Peyer's patch (tissue), 4 donors: ENCODE data around the gene DLX4.

Experiments used
- POLR2A ChIP-seq, 2 donors: fragments of 450-650 bp; IDR thresholded peaks; one replicate each; pipeline ENCODE4 v1.5.1; 2017; ENCODE audit warnings: antibody characterized with exemption in 2 of 2, mild to moderate bottlenecking in 2 of 2, moderate library complexity in 2 of 2
- TF ChIP-seq, protein P1 (sequence below), 6 experiments: fragments of 450-650 bp in 4 of 6; fragments of 200-600 bp in 2 of 6; sonication (generic) in 1 of 6; IDR thresholded peaks; one replicate each; pipeline ENCODE4 v1.5.1; 2017 to 2019; ENCODE audit warnings: antibody characterized with exemption in 6 of 6, mild to moderate bottlenecking in 3 of 6, moderate library complexity in 1 of 6

DNA sequence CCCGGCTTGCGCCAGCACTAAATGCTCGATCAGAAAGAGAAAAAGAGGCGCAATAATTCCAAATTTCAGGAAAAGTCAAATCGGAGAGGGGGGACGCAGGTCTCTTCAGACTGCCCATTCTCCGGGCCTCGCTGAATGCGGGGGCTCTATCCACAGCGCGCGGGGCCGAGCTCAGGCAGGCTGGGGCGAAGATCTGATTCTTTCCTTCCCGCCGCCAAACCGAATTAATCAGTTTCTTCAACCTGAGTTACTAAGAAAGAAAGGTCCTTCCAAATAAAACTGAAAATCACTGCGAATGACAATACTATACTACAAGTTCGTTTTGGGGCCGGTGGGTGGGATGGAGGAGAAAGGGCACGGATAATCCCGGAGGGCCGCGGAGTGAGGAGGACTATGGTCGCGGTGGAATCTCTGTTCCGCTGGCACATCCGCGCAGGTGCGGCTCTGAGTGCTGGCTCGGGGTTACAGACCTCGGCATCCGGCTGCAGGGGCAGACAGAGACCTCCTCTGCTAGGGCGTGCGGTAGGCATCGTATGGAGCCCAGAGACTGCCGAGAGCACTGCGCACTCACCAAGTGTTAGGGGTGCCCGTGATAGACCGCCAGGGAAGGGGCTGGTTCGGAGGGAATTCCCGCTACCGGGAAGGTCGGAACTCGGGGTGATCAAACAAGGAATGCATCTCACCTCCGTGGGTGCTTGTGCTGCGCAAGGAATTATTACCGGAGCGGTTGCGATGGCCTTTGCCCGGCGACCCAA is 4.0 kb upstream of the DLX4 start:
- TF ChIP-seq, protein P1, sequence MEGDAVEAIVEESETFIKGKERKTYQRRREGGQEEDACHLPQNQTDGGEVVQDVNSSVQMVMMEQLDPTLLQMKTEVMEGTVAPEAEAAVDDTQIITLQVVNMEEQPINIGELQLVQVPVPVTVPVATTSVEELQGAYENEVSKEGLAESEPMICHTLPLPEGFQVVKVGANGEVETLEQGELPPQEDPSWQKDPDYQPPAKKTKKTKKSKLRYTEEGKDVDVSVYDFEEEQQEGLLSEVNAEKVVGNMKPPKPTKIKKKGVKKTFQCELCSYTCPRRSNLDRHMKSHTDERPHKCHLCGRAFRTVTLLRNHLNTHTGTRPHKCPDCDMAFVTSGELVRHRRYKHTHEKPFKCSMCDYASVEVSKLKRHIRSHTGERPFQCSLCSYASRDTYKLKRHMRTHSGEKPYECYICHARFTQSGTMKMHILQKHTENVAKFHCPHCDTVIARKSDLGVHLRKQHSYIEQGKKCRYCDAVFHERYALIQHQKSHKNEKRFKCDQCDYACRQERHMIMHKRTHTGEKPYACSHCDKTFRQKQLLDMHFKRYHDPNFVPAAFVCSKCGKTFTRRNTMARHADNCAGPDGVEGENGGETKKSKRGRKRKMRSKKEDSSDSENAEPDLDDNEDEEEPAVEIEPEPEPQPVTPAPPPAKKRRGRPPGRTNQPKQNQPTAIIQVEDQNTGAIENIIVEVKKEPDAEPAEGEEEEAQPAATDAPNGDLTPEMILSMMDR (IDR thresholded peaks at IDR 0.05), result no peak
- no peak for TF ChIP-seq POLR2A (IDR thresholded peaks at IDR 0.05)
